MM.1S (cell line): Measurements from ENCODE around the gene PTPRN2.

Experiments
- CTCF ChIP-seq: fragments of 300-600 bp; sonication (generic); IDR thresholded peaks from 2 replicates; pipeline ENCODE4 v1.5.1; 2016; ENCODE audit warnings: antibody characterized with exemption, low read length, mixed read lengths
- EZH2 ChIP-seq: fragments of 300-600 bp; sonication (generic); optimal IDR thresholded peaks from 2 replicates; pipeline ENCODE3; 2017; ENCODE audit warnings: low read depth, mild to moderate bottlenecking, antibody characterized with exemption, low read length, mixed read lengths

GRCh38 chr7:158517571-158517970, 70.1 kb downstream of the PTPRN2 start:
- TF ChIP-seq CTCF (no peak), EZH2 (no peak)
